Activated naive CD8-positive, alpha-beta T cell treated with anti-CD3 and anti-CD28 coated beads, Interleukin-2, amount 10 ng/mL, durations not matched to agents 7 days and 5 days (primary cell): ENCODE results near the gene OR13J1. TPM values are rescaled to one million over a fixed set of nuclear protein-coding genes. Genes with fewer than 3 reads are reported as not detected.
A peak's percentile ranks its signal among the peaks of the same experiment; 100 is the strongest.
"Not testable (repeated sequence)": the region's sequence is repeated elsewhere in the genome, so short reads cannot be mapped to it uniquely, and the experiment has no call there.

Experiments used
- ATAC-seq: fragments of 150-1000 bp; cut with Tn5 transposase; one replicate; pipeline ENCODE4 v1.10.0; 2021; ENCODE audit warnings: low read depth, moderate library complexity
- POLR2A ChIA-PET: fragments of 350-600 bp; sonication (Branson Sonifier 250); formaldehyde crosslinking; loops from one replicate; lab custom pipeline; 2021; ENCODE audit warnings: antibody characterized with exemption; lab: Charles Lee
- DNase-seq: peaks from one replicate; pipeline ENCODE4 v3.0.0; 2021
- H3K27ac Mint-ChIP-seq: one replicate; pipeline ENCODE4 v1.8.0; 2022; ENCODE audit warnings: mild to moderate bottlenecking, mixed read lengths
- H3K27me3 Mint-ChIP-seq: one replicate; pipeline ENCODE4 v1.8.0; 2022; ENCODE audit warnings: mild to moderate bottlenecking, moderate library complexity, mixed read lengths
- H3K36me3 Mint-ChIP-seq: one replicate; pipeline ENCODE4 v1.8.0; 2021; ENCODE audit warnings: mild to moderate bottlenecking, mixed read lengths
- H3K4me1 Mint-ChIP-seq: one replicate; pipeline ENCODE4 v1.8.0; 2021; ENCODE audit warnings: mixed read lengths
- H3K4me3 Mint-ChIP-seq: one replicate; pipeline ENCODE4 v1.8.0; 2022; ENCODE audit warnings: mild to moderate bottlenecking, moderate library complexity, mixed read lengths
- H3K9me3 Mint-ChIP-seq: one replicate; pipeline ENCODE4 v1.8.0; 2021; ENCODE audit warnings: mixed read lengths
- total RNA-seq, 2 experiments: library from RNA; stranded (reverse); gene quantifications; one replicate each; pipeline ENCODE4 v1.2.3, GENCODE V29; 2021

Gene OR13J1
- total RNA-seq, 2 experiments from 2014 or later: not detected

DNA sequence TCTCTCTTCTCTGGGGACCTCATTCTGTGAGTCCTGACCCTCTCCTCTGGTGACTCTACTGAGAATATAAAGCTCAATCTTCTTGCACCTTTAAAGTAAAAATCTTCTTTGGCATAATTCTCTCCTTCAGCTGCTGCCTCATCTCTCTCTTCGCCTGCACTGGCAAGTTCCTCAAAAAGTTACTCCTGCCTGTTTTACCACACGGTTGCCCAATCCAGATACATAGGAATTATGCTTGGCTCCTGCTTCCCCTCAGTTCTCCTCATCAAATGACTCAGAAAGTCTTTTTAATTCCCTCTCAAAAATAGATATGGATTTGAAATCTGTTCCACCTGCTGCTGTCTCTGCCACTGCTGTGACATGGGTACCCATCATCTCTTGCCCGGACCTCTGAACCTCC, 21.4 kb upstream of the OR13J1 start:
- POLR2A ChIA-PET: no interaction called here
- no peak for DNase-seq
- H3K27ac Mint-ChIP-seq: no peak overlapping the region

DNA sequence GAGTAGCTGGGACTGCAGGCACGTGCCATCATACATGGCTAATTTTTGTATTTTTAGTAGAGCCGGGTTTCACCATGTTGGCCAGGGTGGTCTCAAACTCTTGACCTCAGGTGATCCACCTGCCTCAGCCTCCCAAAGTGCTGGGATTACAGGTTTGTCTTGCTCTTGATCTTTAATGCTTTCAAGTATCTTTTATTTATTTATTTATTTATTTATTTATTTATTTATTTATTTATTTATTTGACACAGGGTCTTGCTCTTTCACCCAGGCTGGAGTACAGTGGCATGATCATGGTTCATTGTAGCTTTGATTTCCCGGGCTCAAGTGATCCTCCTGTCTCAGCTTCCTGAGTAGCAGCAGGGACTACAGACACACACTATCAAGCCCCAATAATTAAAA, 14.7 kb upstream of the OR13J1 start:
- POLR2A ChIA-PET, H3K27ac Mint-ChIP-seq: not testable (repeated sequence)
- H3K27me3 Mint-ChIP-seq: peaks cover 39% of the 10 kb centered on the region

More for the DNA sequence above, 21.4 kb upstream of the OR13J1 start:
- ATAC-seq: no peak
- H3K9me3 Mint-ChIP-seq: no peaks in the 10 kb centered on the region
- H3K36me3 Mint-ChIP-seq: no peaks in the 10 kb centered on the region
- no peaks in the 10 kb centered on the region for H3K4me1 Mint-ChIP-seq
- H3K4me3 Mint-ChIP-seq: no peak overlapping the region
- peaks cover 42% of the 10 kb centered on the region for H3K27me3 Mint-ChIP-seq

DNA sequence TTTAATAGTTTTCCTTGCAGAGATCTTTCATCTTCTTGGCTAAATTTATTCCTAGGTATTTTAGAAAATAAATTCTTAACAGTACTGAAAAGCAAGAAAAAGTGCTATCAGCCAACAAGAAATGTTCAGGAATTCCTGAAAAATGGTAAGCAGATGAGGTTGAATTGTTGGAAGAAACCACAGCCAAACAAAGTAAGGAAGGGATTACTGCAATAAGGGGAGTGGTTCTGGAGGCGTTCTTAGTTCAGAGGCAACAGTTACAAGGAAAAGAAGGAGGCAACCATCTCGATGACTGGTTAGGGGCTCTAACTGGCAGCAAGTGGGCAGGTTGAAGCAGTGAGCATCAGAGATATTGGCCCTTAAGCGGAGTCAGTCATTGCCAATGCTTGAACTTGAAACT, 12.8 kb upstream of the OR13J1 start:
- Mint-ChIP-seq H3K4me1 (no peaks in the 10 kb centered on the region), H3K27me3 (peaks cover 41% of the 10 kb centered on the region), H3K36me3 (no peaks in the 10 kb centered on the region), H3K4me3 (no peak overlapping the region), H3K9me3 (no peaks in the 10 kb centered on the region), H3K27ac (no peak overlapping the region)
- DNase-seq (no peak), ATAC-seq (no peak)
- POLR2A ChIA-PET: no interaction called here

More for the DNA sequence above, 14.7 kb upstream of the OR13J1 start:
- H3K36me3 Mint-ChIP-seq, ATAC-seq, H3K9me3 Mint-ChIP-seq, DNase-seq, H3K4me1 Mint-ChIP-seq, H3K4me3 Mint-ChIP-seq: not testable (repeated sequence)

DNA sequence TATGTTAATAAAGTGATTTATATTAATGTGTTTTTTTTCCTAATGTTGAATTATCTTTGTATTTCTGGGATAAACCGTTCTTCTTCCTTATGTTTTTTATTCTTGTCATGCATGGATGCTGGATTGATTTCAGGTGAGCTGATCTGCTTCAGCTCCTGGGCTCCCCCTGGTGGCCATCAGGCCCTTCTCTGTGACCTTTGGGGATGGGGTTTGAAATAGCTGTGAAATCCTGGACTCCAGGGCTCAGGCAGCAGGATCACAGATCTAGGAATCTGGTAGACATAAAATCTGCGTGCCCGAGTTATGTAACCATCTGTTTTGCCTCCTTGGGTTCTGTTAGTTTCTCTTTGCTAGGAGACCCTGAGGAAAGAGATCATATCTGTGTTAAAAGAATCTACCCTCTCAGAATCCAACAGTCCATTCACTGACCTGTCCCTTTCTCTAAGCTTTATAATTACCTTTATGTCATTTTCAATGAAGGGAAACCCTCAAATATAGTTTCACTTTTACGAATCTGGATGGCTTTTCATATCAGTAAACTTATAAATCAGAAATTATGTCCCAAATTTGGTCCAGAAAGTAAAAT, 12.2 kb upstream of the OR13J1 start:
- no peaks in the 10 kb centered on the region for H3K4me1 Mint-ChIP-seq
- H3K27ac Mint-ChIP-seq: no peak overlapping the region
- ATAC-seq (peak; percentile 71), DNase-seq (peak; percentile 82)
- POLR2A ChIA-PET: interaction anchor here (1.1 to 1.2 kb wide), 2 partner anchors 56 to 92 kb away, joined by 3 to 6 read pairs; no protein-coding TSS in a partner anchor
- peaks cover 46% of the 10 kb centered on the region for H3K27me3 Mint-ChIP-seq
- H3K36me3 Mint-ChIP-seq: peaks cover 3% of the 10 kb centered on the region
- H3K4me3 Mint-ChIP-seq: no peak overlapping the region
- H3K9me3 Mint-ChIP-seq: peaks cover 6% of the 10 kb centered on the region

DNA sequence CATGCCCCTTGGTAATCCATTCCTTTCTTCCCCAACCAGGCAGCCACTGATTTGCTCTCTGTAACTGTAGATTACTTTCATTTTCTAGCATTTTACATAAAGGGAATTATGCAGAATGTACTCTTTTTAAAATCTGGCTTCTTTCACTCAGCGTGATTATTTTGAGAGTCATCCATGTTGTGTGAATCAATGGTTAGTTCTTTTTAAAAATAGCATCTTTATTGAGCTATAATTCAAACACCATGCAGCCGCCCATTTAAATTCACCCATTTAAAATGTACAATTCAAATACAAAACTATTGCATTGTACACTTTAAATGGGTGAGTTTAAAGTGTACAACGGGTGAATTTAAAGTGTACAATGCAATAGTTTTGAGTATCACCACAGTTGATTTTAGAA, 2.3 kb upstream of the OR13J1 start:
- H3K27me3 Mint-ChIP-seq: peaks cover 21% of the 10 kb centered on the region
- H3K27ac Mint-ChIP-seq: no peak overlapping the region
- DNase-seq: no peak
- H3K9me3 Mint-ChIP-seq: peaks cover 7% of the 10 kb centered on the region
- ATAC-seq: no peak
- no peak overlapping the region for H3K4me3 Mint-ChIP-seq
- peaks cover 3% of the 10 kb centered on the region for H3K36me3 Mint-ChIP-seq
- POLR2A ChIA-PET: no interaction called here
- peaks cover 4% of the 10 kb centered on the region for H3K4me1 Mint-ChIP-seq

DNA sequence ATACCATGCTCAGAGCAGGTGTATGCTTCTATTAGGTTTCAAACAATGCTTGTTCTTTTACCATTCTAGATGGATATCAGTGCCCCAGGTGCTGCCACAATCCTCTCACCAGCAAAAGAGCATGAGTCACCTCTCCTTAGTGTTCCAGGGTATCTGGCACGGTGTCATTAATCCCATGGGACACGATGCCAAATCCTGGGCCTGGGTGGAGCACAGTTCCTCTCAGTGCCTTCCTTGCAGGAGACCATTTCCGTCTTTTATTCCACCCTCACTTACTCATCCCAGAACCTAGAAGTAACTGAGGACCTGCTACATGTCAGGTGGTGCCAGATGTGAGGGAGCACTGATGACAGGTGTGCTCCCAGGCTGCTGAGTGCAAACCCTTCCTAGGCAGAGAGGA, 1.3 kb upstream of the OR13J1 start:
- H3K4me3 Mint-ChIP-seq: no peak overlapping the region
- peaks cover 4% of the 10 kb centered on the region for H3K4me1 Mint-ChIP-seq
- POLR2A ChIA-PET: no interaction called here
- ATAC-seq: no peak
- no peaks in the 10 kb centered on the region for H3K36me3 Mint-ChIP-seq
- peaks cover under 1% of the 10 kb centered on the region for H3K9me3 Mint-ChIP-seq
- no peak for DNase-seq
- no peak overlapping the region for H3K27ac Mint-ChIP-seq
- peaks cover 13% of the 10 kb centered on the region for H3K27me3 Mint-ChIP-seq

DNA sequence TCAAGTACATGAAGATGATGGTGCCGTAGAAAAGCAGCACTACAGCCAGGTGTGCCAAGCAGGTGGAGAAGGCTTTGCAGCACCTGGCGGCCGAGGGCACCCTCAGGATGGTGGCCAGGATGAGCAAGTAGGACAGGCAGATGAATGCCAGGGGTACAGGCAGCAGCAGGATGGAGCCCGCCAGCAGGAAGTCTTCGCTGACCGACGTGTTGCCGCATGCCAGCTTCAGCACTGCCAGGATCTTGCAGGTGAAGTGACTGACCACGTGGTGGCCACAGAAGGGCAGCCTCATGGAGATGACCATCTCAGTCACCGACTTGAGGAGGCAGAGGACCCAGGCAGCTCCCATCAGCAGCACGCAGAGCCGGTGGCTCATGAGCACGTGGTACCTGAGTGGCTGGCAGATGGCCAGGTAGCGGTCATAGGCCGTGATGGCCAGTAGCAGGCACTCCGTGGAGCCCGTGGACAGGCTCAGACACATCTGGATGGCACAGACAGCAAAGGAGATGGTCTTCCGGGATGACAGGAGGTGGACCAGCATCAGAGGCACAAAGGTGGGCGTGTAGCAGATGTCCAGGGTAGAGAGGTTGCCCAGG, 482 bp downstream of the OR13J1 start:
- ATAC-seq (no peak), DNase-seq (no peak)
- no peak overlapping the region for H3K4me3 Mint-ChIP-seq
- POLR2A ChIA-PET: no interaction called here
- peaks cover 4% of the 10 kb centered on the region for H3K4me1 Mint-ChIP-seq
- peak overlapping the region; percentile 54 for H3K27ac Mint-ChIP-seq
- H3K36me3 Mint-ChIP-seq: no peaks in the 10 kb centered on the region
- no peaks in the 10 kb centered on the region for H3K9me3 Mint-ChIP-seq
- H3K27me3 Mint-ChIP-seq: peaks cover 7% of the 10 kb centered on the region

DNA sequence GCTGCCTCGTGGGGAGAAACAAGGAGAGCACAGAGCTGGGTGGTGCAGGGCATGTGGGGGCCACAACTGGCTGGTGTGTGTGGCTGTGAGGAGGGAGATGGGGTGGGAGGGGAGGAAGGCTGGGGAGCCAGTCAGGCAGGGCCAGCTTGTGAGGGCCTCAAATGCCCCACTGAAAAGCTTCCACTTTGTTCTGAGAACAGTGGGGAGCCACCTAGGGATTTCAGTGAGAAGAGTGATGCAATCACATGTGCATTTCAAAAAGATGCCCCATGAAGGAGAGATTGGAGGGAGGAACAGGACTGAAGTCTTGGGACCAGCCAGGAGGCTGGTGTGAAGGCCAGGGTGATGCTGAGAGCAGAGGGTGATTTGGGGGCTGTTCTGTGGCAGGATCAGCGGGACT, 1.3 kb downstream of the OR13J1 start:
- DNase-seq (no peak), ATAC-seq (no peak)
- POLR2A ChIA-PET: no interaction called here
- no peak overlapping the region for H3K4me3 Mint-ChIP-seq
- H3K4me1 Mint-ChIP-seq: peaks cover 4% of the 10 kb centered on the region
- no peaks in the 10 kb centered on the region for H3K36me3 Mint-ChIP-seq
- peaks cover 6% of the 10 kb centered on the region for H3K27me3 Mint-ChIP-seq
- no peaks in the 10 kb centered on the region for H3K9me3 Mint-ChIP-seq
- no peak overlapping the region for H3K27ac Mint-ChIP-seq

DNA sequence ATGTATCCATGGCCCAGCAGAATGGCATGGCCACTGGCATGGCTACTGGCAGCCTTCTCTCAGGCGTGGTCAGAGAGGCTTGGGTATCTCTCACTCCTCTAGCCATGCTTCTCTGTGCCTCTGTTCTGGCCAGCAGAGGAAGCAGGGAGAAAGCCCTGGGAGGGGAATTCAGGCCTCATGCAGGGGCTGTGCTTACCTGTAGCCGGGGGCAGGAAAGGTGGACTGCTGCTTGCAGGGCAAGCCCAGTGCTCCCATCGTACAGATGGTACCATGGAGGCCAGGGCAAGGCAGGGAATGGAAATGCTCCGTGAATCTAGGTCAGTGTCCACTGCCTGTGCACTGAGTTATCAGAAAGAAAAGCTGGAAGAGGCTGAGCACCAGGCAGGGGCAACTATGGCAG, 2.7 kb downstream of the OR13J1 start:
- POLR2A ChIA-PET: no interaction called here
- DNase-seq: no peak
- Mint-ChIP-seq H3K4me1 (peaks cover 4% of the 10 kb centered on the region), H3K27me3 (peaks cover 9% of the 10 kb centered on the region), H3K9me3 (no peaks in the 10 kb centered on the region), H3K27ac (no peak overlapping the region), H3K36me3 (no peaks in the 10 kb centered on the region), H3K4me3 (no peak overlapping the region)
- no peak for ATAC-seq

DNA sequence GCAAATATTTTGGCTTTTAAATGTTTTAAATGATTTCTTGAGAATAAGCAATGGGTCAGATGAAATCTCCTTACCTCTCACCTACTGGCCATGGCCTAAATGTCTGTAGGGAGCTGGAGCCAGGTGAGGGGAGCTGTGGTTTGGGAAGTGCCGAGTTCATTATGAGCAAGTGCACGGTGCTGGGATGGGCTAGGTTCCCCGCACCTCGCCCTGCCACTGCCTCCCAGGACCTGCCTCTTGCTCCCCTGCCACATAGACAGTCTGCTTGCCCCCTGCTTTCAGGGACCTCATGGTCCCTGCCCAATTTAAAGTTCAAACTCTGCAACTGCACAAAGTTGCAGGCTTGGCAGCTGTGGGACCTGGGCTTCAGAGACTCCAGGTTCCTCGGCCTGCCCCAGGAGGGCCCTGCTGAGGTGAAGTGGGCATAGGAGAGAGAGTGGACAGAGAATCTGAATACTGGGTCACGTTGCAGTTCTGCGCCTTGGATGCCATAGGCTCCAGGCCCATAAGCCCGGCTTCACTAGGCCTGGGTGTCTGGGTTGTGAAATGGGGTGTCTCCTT, 5.4 kb downstream of the OR13J1 start:
- Mint-ChIP-seq H3K36me3 (no peaks in the 10 kb centered on the region), H3K27ac (no peak overlapping the region), H3K4me1 (peaks cover 2% of the 10 kb centered on the region), H3K4me3 (no peak overlapping the region), H3K9me3 (no peaks in the 10 kb centered on the region), H3K27me3 (peaks cover 18% of the 10 kb centered on the region)
- DNase-seq (no peak), ATAC-seq (no peak)
- POLR2A ChIA-PET: no interaction called here

DNA sequence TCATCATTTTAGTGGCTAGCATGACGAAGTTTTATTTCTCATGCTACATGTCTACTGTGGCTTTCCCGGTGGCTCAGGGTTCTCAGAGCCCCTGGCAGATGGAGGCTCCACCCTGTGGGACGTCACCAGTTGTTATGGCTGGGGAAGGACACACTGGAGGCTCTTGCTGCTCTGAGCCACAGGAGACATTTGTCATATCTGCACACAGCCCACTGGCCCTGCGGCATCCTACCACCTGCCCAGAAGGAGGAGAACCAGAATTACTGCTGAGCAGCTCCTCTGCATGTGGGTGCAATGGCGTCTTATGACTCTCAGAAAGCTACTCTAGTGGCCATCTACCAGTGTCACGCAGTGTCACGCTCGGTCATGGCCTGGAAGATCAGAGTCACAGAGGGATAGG, 6.6 kb downstream of the OR13J1 start:
- H3K4me3 Mint-ChIP-seq: no peak overlapping the region
- POLR2A ChIA-PET: interaction anchor here (0.5 kb wide), 1 partner anchor 268 kb away, joined by 3 read pairs; no protein-coding TSS in a partner anchor
- ATAC-seq: no peak
- H3K9me3 Mint-ChIP-seq: no peaks in the 10 kb centered on the region
- H3K27ac Mint-ChIP-seq: no peak overlapping the region
- no peak for DNase-seq
- H3K27me3 Mint-ChIP-seq: peaks cover 18% of the 10 kb centered on the region
- H3K4me1 Mint-ChIP-seq: peaks cover under 1% of the 10 kb centered on the region
- no peaks in the 10 kb centered on the region for H3K36me3 Mint-ChIP-seq

DNA sequence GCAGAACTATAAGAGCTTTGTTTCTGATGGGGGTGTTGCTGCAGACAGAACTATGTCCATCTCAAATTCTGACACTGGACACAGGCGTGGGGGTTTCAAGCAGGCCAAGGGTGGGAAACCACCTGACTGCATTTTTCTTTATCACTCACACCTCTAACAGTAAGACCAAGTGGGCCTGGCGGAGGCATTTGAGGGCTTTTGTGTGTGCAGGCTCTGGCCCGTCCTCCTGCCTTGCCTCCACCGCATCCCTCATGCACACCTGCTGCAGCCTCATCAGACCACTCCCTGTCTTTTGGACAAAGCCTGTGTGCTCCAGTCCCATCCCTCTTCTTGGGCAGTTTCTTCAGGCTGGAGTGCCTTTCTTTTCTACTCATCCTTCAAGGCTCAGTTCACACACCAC, 7.9 kb downstream of the OR13J1 start:
- Mint-ChIP-seq H3K36me3 (no peaks in the 10 kb centered on the region), H3K27ac (no peak overlapping the region), H3K4me3 (no peak overlapping the region), H3K27me3 (peaks cover 18% of the 10 kb centered on the region), H3K9me3 (no peaks in the 10 kb centered on the region), H3K4me1 (no peaks in the 10 kb centered on the region)
- ATAC-seq (no peak), DNase-seq (no peak)
- POLR2A ChIA-PET: no interaction called here

DNA sequence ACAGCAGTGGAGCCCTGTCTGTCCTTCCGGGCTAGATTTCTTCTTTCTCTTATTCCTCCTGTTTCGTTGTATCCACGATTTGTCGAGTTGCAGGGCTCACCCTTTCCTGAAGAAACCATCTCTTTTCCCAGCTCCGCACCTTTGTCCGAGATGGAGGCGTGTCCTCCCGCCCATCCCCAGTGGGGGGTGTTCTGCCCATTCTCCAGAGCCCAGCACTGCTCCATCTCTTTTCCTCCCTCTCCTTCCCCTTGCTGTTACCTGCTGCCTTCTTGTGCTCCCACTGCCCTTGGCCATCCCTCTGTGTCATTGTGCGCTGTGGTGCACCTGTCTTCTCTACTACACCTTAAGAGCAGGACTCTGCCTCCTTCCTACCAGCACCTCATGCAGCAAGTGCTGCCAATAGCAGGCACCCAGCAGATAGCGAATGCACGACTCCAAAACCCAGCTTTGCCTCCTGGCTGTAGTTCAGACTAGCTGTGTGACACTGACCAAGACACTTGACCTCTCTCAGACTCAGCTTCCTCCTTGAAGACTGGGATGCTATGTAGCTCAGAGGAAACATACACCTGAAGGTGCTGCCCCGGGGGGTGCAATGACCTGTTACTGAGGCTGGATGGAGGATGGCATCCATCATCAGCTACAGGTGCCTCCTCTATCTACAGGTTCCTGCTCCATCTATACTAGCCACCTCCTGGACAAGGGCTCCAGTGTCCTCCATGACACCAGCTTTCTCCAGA, 8.9 kb downstream of the OR13J1 start:
- Mint-ChIP-seq H3K27me3 (peaks cover 18% of the 10 kb centered on the region), H3K9me3 (no peaks in the 10 kb centered on the region)
- POLR2A ChIA-PET: no interaction called here

DNA sequence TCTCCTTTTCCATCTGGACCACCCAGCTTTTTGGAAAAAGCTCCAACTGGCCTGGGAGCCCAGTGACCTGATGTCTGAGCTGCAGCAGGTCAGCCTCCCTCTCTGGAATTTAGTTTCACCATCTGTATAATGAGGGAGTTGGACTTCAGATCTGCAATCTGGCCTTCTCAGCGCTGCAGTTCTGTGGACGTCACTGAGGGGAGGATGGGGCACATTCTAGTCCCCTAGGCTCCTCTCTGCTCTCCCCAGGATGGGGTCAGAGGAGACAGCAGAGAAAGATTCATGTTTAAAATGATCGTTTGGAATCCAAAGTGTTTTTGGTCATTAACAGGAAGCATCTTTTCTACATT, 10.2 kb downstream of the OR13J1 start:
- H3K27ac Mint-ChIP-seq: no peak overlapping the region
- ATAC-seq (no peak), DNase-seq (no peak)
- H3K4me3 Mint-ChIP-seq: no peak overlapping the region
- H3K4me1 Mint-ChIP-seq: no peaks in the 10 kb centered on the region
- POLR2A ChIA-PET: no interaction called here
- peaks cover 14% of the 10 kb centered on the region for H3K27me3 Mint-ChIP-seq
- no peaks in the 10 kb centered on the region for H3K9me3 Mint-ChIP-seq
- H3K36me3 Mint-ChIP-seq: no peaks in the 10 kb centered on the region

More for the DNA sequence above, 8.9 kb downstream of the OR13J1 start:
- Mint-ChIP-seq H3K4me1 (no peaks in the 10 kb centered on the region), H3K27ac (no peak overlapping the region), H3K4me3 (no peak overlapping the region), H3K36me3 (no peaks in the 10 kb centered on the region)
- ATAC-seq: no peak
- DNase-seq: no peak
